Keratinocyte (primary cell): ENCODE measurements around the gene ARHGAP22. TPM values are rescaled to one million over a fixed set of nuclear protein-coding genes. Genes with fewer than 3 reads are reported as not detected.

Experiments
- DNase-seq: peaks from one replicate; pipeline ENCODE4 v3.0.0-alpha.2; 2011; ENCODE audit warnings: low read depth, missing footprints, low spot score
- FAIRE-seq: peaks from 2 replicates; lab custom pipeline; 2011; peaks lifted over from hg19 to GRCh38; lab: Jason Lieb, UNC
- H2AFZ ChIP-seq: 2 replicates; pipeline ENCODE4 v1.6.0; 2012; ENCODE audit warnings: low read length, control low read depth, inconsistent platforms; ENCODE audit not compliant: control insufficient read depth
- H3K27ac ChIP-seq: 2 replicates; pipeline ENCODE4 v1.5.1; 2011; ENCODE audit warnings: low read length; ENCODE audit not compliant: control insufficient read depth, insufficient read depth
- H3K27me3 ChIP-seq: 3 replicates; pipeline ENCODE4 v1.6.0; 2011; ENCODE audit warnings: low read length; ENCODE audit not compliant: control insufficient read depth, insufficient read depth; ENCODE audit errors: extremely low read depth
- H3K36me3 ChIP-seq, 2 experiments: 2 replicates in 1 of 2; 3 replicates in 1 of 2; pipeline ENCODE4 v1.5.1; 2011; ENCODE audit warnings: low read length in 2 of 2, mild to moderate bottlenecking in 1 of 2; ENCODE audit not compliant: control insufficient read depth in 2 of 2, insufficient read depth in 2 of 2; ENCODE audit errors: extremely low read depth in 1 of 2
- H3K4me1 ChIP-seq: 3 replicates; pipeline ENCODE4 v1.5.1; 2011; ENCODE audit warnings: low read length; ENCODE audit not compliant: control insufficient read depth, insufficient read depth; ENCODE audit errors: extremely low read depth
- H3K4me2 ChIP-seq: 3 replicates; pipeline ENCODE4 v1.6.0; 2011; ENCODE audit warnings: low read depth, low read length; ENCODE audit not compliant: control insufficient read depth, insufficient read depth; ENCODE audit errors: extremely low read depth
- H3K4me3 ChIP-seq, 3 experiments: fragments of 200-600 bp in 1 of 3; sonication (generic) in 1 of 3; 2 replicates in 2 of 3; 3 replicates in 1 of 3; pipeline ENCODE4 v1.5.1; 2011 to 2016; ENCODE audit warnings: low read length in 3 of 3, mild to moderate bottlenecking in 3 of 3, control low read depth in 2 of 3, inconsistent platforms in 1 of 3, low read depth in 1 of 3, mixed read lengths in 1 of 3, mixed run types in 1 of 3, moderate library complexity in 1 of 3; ENCODE audit not compliant: control insufficient read depth in 2 of 3, insufficient read depth in 2 of 3; ENCODE audit errors: extremely low read depth in 1 of 3
- H3K79me2 ChIP-seq: 2 replicates; pipeline ENCODE4 v1.6.0; 2012; ENCODE audit warnings: low read length; ENCODE audit not compliant: control insufficient read depth, insufficient read depth
- H3K9ac ChIP-seq: 3 replicates; pipeline ENCODE4 v1.6.0; 2011; ENCODE audit warnings: low read length; ENCODE audit not compliant: control insufficient read depth, insufficient read depth; ENCODE audit errors: extremely low read depth
- H3K9me1 ChIP-seq: 3 replicates; pipeline ENCODE4 v1.6.0; 2011; ENCODE audit warnings: low read length; ENCODE audit not compliant: control insufficient read depth, insufficient read depth; ENCODE audit errors: extremely low read depth
- H3K9me3 ChIP-seq: 2 replicates; pipeline ENCODE4 v1.5.1; 2012; ENCODE audit warnings: low read depth, low read length; ENCODE audit not compliant: control insufficient read depth
- H4K20me1 ChIP-seq: 3 replicates; pipeline ENCODE4 v1.6.0; 2011; ENCODE audit warnings: low read length; ENCODE audit not compliant: control insufficient read depth, insufficient read depth; ENCODE audit errors: extremely low read depth
- EZH2 ChIP-seq: IDR thresholded peaks from one replicate; pipeline ENCODE4 v1.6.1; 2012; ENCODE audit warnings: inconsistent platforms, mild to moderate bottlenecking, low read length, moderate library complexity
- dilution Hi-C: fragments of 300-500 bp; cut with MboI; formaldehyde crosslinking; loops from one replicate; pipeline ENCODE4 v1.7.0; 2020; ENCODE audit warnings: low sequenced_read_pairs; ENCODE audit not compliant: extremely low pct_ligation_motif_present
- polyA plus RNA-seq, 5 experiments: library from polyadenylated mRNA; depleted of rRNA in 3 of 5; stranded (reverse) in 3 of 5; stranded (forward) in 1 of 5; unstranded in 1 of 5; fragments of >200 nt; gene quantifications; 1 replicate in 1 of 5; 2 replicates in 3 of 5; 3 replicates in 1 of 5; pipeline versions ENCODE4 v1.2.1 to v1.2.3, GENCODE V29; 2011 to 2012; ENCODE audit warnings: missing spikeins in 2 of 5, low read depth in 1 of 5, low replicate concordance in 1 of 5
- TF ChIP-seq, protein P1 (sequence below), 3 experiments: IDR thresholded peaks in 1 of 3; conservative IDR thresholded peaks in 1 of 3; optimal IDR thresholded peaks in 1 of 3; 2 replicates in 2 of 3; 3 replicates in 1 of 3; pipeline versions ENCODE3 to v1.5.1; 2011; ENCODE audit warnings: low read length in 3 of 3, mild to moderate bottlenecking in 3 of 3, moderate library complexity in 2 of 3, control low read depth in 1 of 3, inconsistent platforms in 1 of 3; ENCODE audit not compliant: insufficient read depth in 2 of 3; ENCODE audit errors: extremely low read depth in 1 of 3

ARHGAP22 gene
- polyA plus RNA-seq, 1 donor (not counting 4 experiments of a cell fraction or from before 2014, with no cell fraction given), result 4.9 TPM

GRCh38 chr10:48504141-48504885 lies 100.6 kb downstream of the ARHGAP22 start:
- Histone ChIP-seq H3K27ac (no peak overlapping the region), H3K36me3 (no peaks in the 10 kb centered on the region), H3K9me3 (no peaks in the 10 kb centered on the region), H3K9me1 (no peaks in the 10 kb centered on the region), H3K27me3 (no peaks in the 10 kb centered on the region), H3K4me3 (no peak overlapping the region), H3K4me2 (no peak overlapping the region), H4K20me1 (no peaks in the 10 kb centered on the region), H3K9ac (no peak overlapping the region), H3K4me1 (no peaks in the 10 kb centered on the region), H2AFZ (no peak overlapping the region), H3K79me2 (no peaks in the 10 kb centered on the region)
- dilution Hi-C loops, result no loop called here
- FAIRE-seq (no peak), DNase-seq (no peak)
- TF ChIP-seq, protein P1, sequence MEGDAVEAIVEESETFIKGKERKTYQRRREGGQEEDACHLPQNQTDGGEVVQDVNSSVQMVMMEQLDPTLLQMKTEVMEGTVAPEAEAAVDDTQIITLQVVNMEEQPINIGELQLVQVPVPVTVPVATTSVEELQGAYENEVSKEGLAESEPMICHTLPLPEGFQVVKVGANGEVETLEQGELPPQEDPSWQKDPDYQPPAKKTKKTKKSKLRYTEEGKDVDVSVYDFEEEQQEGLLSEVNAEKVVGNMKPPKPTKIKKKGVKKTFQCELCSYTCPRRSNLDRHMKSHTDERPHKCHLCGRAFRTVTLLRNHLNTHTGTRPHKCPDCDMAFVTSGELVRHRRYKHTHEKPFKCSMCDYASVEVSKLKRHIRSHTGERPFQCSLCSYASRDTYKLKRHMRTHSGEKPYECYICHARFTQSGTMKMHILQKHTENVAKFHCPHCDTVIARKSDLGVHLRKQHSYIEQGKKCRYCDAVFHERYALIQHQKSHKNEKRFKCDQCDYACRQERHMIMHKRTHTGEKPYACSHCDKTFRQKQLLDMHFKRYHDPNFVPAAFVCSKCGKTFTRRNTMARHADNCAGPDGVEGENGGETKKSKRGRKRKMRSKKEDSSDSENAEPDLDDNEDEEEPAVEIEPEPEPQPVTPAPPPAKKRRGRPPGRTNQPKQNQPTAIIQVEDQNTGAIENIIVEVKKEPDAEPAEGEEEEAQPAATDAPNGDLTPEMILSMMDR (optimal IDR thresholded peaks at IDR 0.05 in 1 of 3, IDR thresholded peaks at IDR 0.05 in 1 of 3, conservative IDR thresholded peaks at IDR 0.05 in 1 of 3; ENCODE audit: extremely low read depth in 1 of 3, insufficient read depth in 2 of 3, low read length in 3 of 3), result no peak
- no peak for TF ChIP-seq EZH2

- H3K9me1 ChIP-seq, result no peaks in the 10 kb centered on the region
- H3K4me1 ChIP-seq, result no peaks in the 10 kb centered on the region
- dilution Hi-C loops, result no loop called here
- H3K36me3 ChIP-seq, result no peaks in the 10 kb centered on the region
- no peak overlapping the region for H3K27ac ChIP-seq
- no peak for TF ChIP-seq EZH2
- TF ChIP-seq, protein P1 (optimal IDR thresholded peaks at IDR 0.05 in 1 of 3, IDR thresholded peaks at IDR 0.05 in 1 of 3, conservative IDR thresholded peaks at IDR 0.05 in 1 of 3; ENCODE audit: extremely low read depth in 1 of 3, insufficient read depth in 2 of 3, low read length in 3 of 3), result no peak
- H3K27me3 ChIP-seq, result no peaks in the 10 kb centered on the region
- H3K4me3 ChIP-seq, result no peak overlapping the region
- FAIRE-seq, result no peak
- H4K20me1 ChIP-seq, result no peaks in the 10 kb centered on the region
- H2AFZ ChIP-seq, result no peak overlapping the region
- H3K4me2 ChIP-seq, result no peak overlapping the region
- no peaks in the 10 kb centered on the region for H3K79me2 ChIP-seq
- H3K9ac ChIP-seq, result no peak overlapping the region
- H3K9me3 ChIP-seq, result no peaks in the 10 kb centered on the region
- no peak for DNase-seq
Observed at GRCh38 chr10:48503293-48503911, 101.5 kb downstream of the ARHGAP22 start.
